Activated naive CD4-positive, alpha-beta T cell treated with anti-CD3 and anti-CD28 coated beads for 36 hours (primary cell): ENCODE measurements around the gene AFP. TPM values are rescaled to one million over a fixed set of nuclear protein-coding genes. Genes with fewer than 3 reads are reported as not detected.

Experiments used
- CTCF ChIA-PET: fragments of 350-600 bp; sonication (Branson Sonifier 250); formaldehyde crosslinking; loops from one replicate; lab custom pipeline; 2021; ENCODE audit warnings: antibody characterized with exemption; lab: Charles Lee
- DNase-seq: peaks from one replicate; pipeline ENCODE4 v3.0.0-alpha.2; 2020
- H3K27ac Mint-ChIP-seq: one replicate; pipeline ENCODE4 v1.8.0; 2021; ENCODE audit warnings: mild to moderate bottlenecking, mixed read lengths
- H3K27me3 Mint-ChIP-seq: one replicate; pipeline ENCODE4 v1.8.0; 2021; ENCODE audit warnings: low read depth, mixed read lengths
- H3K36me3 Mint-ChIP-seq: one replicate; pipeline ENCODE4 v1.8.0; 2021; ENCODE audit warnings: low read depth, mixed read lengths
- H3K4me1 Mint-ChIP-seq: one replicate; pipeline ENCODE4 v1.8.0; 2021; ENCODE audit warnings: low read depth, mixed read lengths
- H3K4me3 Mint-ChIP-seq: one replicate; pipeline ENCODE4 v1.8.0; 2021; ENCODE audit warnings: mild to moderate bottlenecking, moderate library complexity, mixed read lengths
- H3K9me3 Mint-ChIP-seq: one replicate; pipeline ENCODE4 v1.8.0; 2021; ENCODE audit warnings: mixed read lengths
- intact Hi-C: fragments of 100-400 bp; cut with micrococcal nuclease; formaldehyde crosslinking; loops from one replicate; pipeline ENCODE4 v1.15.1; 2023
- total RNA-seq, 2 experiments: library from RNA; stranded (reverse); gene quantifications; one replicate each; pipeline ENCODE4 v1.2.3, GENCODE V29; 2021

Gene AFP
- total RNA-seq, 2 experiments from 2014 or later = not detected

- Mint-ChIP-seq H3K36me3 (no peaks in the 10 kb centered on the region), H3K4me3 (no peak overlapping the region), H3K27ac (no peak overlapping the region), H3K4me1 (no peaks in the 10 kb centered on the region), H3K9me3 (no peaks in the 10 kb centered on the region), H3K27me3 (no peaks in the 10 kb centered on the region)
- intact Hi-C loops = no loop called here
- no peak for DNase-seq
- CTCF ChIA-PET = no interaction called here
These were observed 28.8 kb upstream of the AFP start for GRCh38 chr4:73407227-73407673.

GRCh38 chr4:73408181-73408867 is 27.7 kb upstream of the AFP start:
- H3K27ac Mint-ChIP-seq = no peak overlapping the region
- no peaks in the 10 kb centered on the region for H3K36me3 Mint-ChIP-seq
- DNase-seq = no peak
- intact Hi-C loops = no loop called here
- H3K9me3 Mint-ChIP-seq = no peaks in the 10 kb centered on the region
- no peaks in the 10 kb centered on the region for H3K4me1 Mint-ChIP-seq
- H3K4me3 Mint-ChIP-seq = no peak overlapping the region
- H3K27me3 Mint-ChIP-seq = no peaks in the 10 kb centered on the region
- CTCF ChIA-PET = no interaction called here

GRCh38 chr4:73409012-73409862 is 26.8 kb upstream of the AFP start:
- DNase-seq = no peak
- CTCF ChIA-PET = no interaction called here
- no peaks in the 10 kb centered on the region for H3K4me1 Mint-ChIP-seq
- no peaks in the 10 kb centered on the region for H3K9me3 Mint-ChIP-seq
- H3K4me3 Mint-ChIP-seq = no peak overlapping the region
- H3K36me3 Mint-ChIP-seq = no peaks in the 10 kb centered on the region
- no peaks in the 10 kb centered on the region for H3K27me3 Mint-ChIP-seq
- intact Hi-C loops = no loop called here
- no peak overlapping the region for H3K27ac Mint-ChIP-seq

- no peak overlapping the region for H3K4me3 Mint-ChIP-seq
- H3K4me1 Mint-ChIP-seq = no peaks in the 10 kb centered on the region
- no peak for DNase-seq
- no peaks in the 10 kb centered on the region for H3K27me3 Mint-ChIP-seq
- no peaks in the 10 kb centered on the region for H3K36me3 Mint-ChIP-seq
- H3K27ac Mint-ChIP-seq = no peak overlapping the region
- CTCF ChIA-PET = no interaction called here
- intact Hi-C loops = no loop called here
- no peaks in the 10 kb centered on the region for H3K9me3 Mint-ChIP-seq
These were observed 26.0 kb upstream of the AFP start for GRCh38 chr4:73409978-73410548.

- Mint-ChIP-seq H3K36me3 (no peaks in the 10 kb centered on the region), H3K27ac (no peak overlapping the region), H3K4me1 (no peaks in the 10 kb centered on the region), H3K4me3 (no peak overlapping the region), H3K9me3 (no peaks in the 10 kb centered on the region), H3K27me3 (no peaks in the 10 kb centered on the region)
- CTCF ChIA-PET = no interaction called here
- DNase-seq = no peak
- intact Hi-C loops = no loop called here
These were observed 24.9 kb upstream of the AFP start for GRCh38 chr4:73410916-73411730.

- intact Hi-C loops = no loop called here
- DNase-seq = no peak
- Mint-ChIP-seq H3K27me3 (no peaks in the 10 kb centered on the region), H3K4me1 (no peaks in the 10 kb centered on the region), H3K27ac (no peak overlapping the region), H3K36me3 (no peaks in the 10 kb centered on the region), H3K9me3 (no peaks in the 10 kb centered on the region), H3K4me3 (no peak overlapping the region)
- CTCF ChIA-PET = no interaction called here
These were observed 24.1 kb upstream of the AFP start for GRCh38 chr4:73411731-73412414.

- no peaks in the 10 kb centered on the region for H3K9me3 Mint-ChIP-seq
- H3K4me3 Mint-ChIP-seq = no peak overlapping the region
- DNase-seq = no peak
- H3K27me3 Mint-ChIP-seq = no peaks in the 10 kb centered on the region
- intact Hi-C loops = no loop called here
- CTCF ChIA-PET = no interaction called here
- no peaks in the 10 kb centered on the region for H3K4me1 Mint-ChIP-seq
- no peaks in the 10 kb centered on the region for H3K36me3 Mint-ChIP-seq
- no peak overlapping the region for H3K27ac Mint-ChIP-seq
These were observed 22.7 kb upstream of the AFP start for GRCh38 chr4:73413294-73413755.

- H3K9me3 Mint-ChIP-seq = no peaks in the 10 kb centered on the region
- no peaks in the 10 kb centered on the region for H3K4me1 Mint-ChIP-seq
- no peak for DNase-seq
- H3K27me3 Mint-ChIP-seq = no peaks in the 10 kb centered on the region
- no peak overlapping the region for H3K27ac Mint-ChIP-seq
- H3K4me3 Mint-ChIP-seq = no peak overlapping the region
- CTCF ChIA-PET = no interaction called here
- no peaks in the 10 kb centered on the region for H3K36me3 Mint-ChIP-seq
- intact Hi-C loops = no loop called here
These were observed 21.1 kb upstream of the AFP start for GRCh38 chr4:73414936-73415271.

GRCh38 chr4:73415807-73416238 is 20.2 kb upstream of the AFP start:
- H3K9me3 Mint-ChIP-seq = no peaks in the 10 kb centered on the region
- no peaks in the 10 kb centered on the region for H3K36me3 Mint-ChIP-seq
- CTCF ChIA-PET = interaction anchor here (1.0 kb wide), 1 partner anchor 30 kb away, joined by 3 read pairs; no protein-coding TSS in a partner anchor
- intact Hi-C loops = no loop called here
- H3K4me3 Mint-ChIP-seq = no peak overlapping the region
- H3K27me3 Mint-ChIP-seq = no peaks in the 10 kb centered on the region
- H3K27ac Mint-ChIP-seq = no peak overlapping the region
- no peak for DNase-seq
- no peaks in the 10 kb centered on the region for H3K4me1 Mint-ChIP-seq

- CTCF ChIA-PET = interaction anchor here (1.0 kb wide), 1 partner anchor 30 kb away, joined by 3 read pairs; no protein-coding TSS in a partner anchor
- H3K27me3 Mint-ChIP-seq = no peaks in the 10 kb centered on the region
- H3K36me3 Mint-ChIP-seq = no peaks in the 10 kb centered on the region
- no peaks in the 10 kb centered on the region for H3K4me1 Mint-ChIP-seq
- no peak overlapping the region for H3K4me3 Mint-ChIP-seq
- no peak overlapping the region for H3K27ac Mint-ChIP-seq
- no peak for DNase-seq
- H3K9me3 Mint-ChIP-seq = no peaks in the 10 kb centered on the region
- intact Hi-C loops = no loop called here
These were observed 19.5 kb upstream of the AFP start for GRCh38 chr4:73416423-73417087.

GRCh38 chr4:73417342-73417741 is 18.7 kb upstream of the AFP start:
- no peaks in the 10 kb centered on the region for H3K36me3 Mint-ChIP-seq
- DNase-seq = no peak
- no peaks in the 10 kb centered on the region for H3K4me1 Mint-ChIP-seq
- no peak overlapping the region for H3K27ac Mint-ChIP-seq
- no peak overlapping the region for H3K4me3 Mint-ChIP-seq
- intact Hi-C loops = no loop called here
- CTCF ChIA-PET = interaction anchor here (1.6 kb wide), 1 partner anchor 16 kb away, joined by 5 read pairs; no protein-coding TSS in a partner anchor
- H3K9me3 Mint-ChIP-seq = no peaks in the 10 kb centered on the region
- no peaks in the 10 kb centered on the region for H3K27me3 Mint-ChIP-seq
